Thyroid gland (tissue), 4 donors: Measurements from ENCODE around the gene PTGS1.

Source experiments
- POLR2A ChIP-seq, 2 donors: fragments of 450-650 bp; IDR thresholded peaks; one replicate each; pipeline ENCODE4 v1.6.1; 2017; ENCODE audit warnings: antibody characterized with exemption in 2 of 2, mild to moderate bottlenecking in 2 of 2, moderate library complexity in 1 of 2
- TF ChIP-seq, protein P1 (sequence below), 6 experiments: fragments of 200-600 bp in 3 of 6; fragments of 450-650 bp in 3 of 6; sonication (generic) in 3 of 6; IDR thresholded peaks; one replicate each; pipeline ENCODE4 v1.5.1; 2016 to 2019; ENCODE audit warnings: antibody characterized with exemption in 6 of 6, mild to moderate bottlenecking in 2 of 6, inconsistent platforms in 1 of 6, moderate library complexity in 1 of 6

GRCh38 chr9:122322553-122322952, 48.3 kb upstream of the PTGS1 start:
- TF ChIP-seq, protein P1, sequence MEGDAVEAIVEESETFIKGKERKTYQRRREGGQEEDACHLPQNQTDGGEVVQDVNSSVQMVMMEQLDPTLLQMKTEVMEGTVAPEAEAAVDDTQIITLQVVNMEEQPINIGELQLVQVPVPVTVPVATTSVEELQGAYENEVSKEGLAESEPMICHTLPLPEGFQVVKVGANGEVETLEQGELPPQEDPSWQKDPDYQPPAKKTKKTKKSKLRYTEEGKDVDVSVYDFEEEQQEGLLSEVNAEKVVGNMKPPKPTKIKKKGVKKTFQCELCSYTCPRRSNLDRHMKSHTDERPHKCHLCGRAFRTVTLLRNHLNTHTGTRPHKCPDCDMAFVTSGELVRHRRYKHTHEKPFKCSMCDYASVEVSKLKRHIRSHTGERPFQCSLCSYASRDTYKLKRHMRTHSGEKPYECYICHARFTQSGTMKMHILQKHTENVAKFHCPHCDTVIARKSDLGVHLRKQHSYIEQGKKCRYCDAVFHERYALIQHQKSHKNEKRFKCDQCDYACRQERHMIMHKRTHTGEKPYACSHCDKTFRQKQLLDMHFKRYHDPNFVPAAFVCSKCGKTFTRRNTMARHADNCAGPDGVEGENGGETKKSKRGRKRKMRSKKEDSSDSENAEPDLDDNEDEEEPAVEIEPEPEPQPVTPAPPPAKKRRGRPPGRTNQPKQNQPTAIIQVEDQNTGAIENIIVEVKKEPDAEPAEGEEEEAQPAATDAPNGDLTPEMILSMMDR (IDR thresholded peaks at IDR 0.05) = no peak
- TF ChIP-seq POLR2A (IDR thresholded peaks at IDR 0.05) = no peak
